GM19099 (cell line): Measurements from ENCODE around the gene HOXA10.

Source experiments
- POLR2A ChIP-seq: IDR thresholded peaks from 3 replicates; pipeline ENCODE4 v1.6.1; 2011; ENCODE audit warnings: low read depth; ENCODE audit not compliant: insufficient read length; ENCODE audit errors: extremely low read depth

The HOXA10 gene

GRCh38 chr7:27208998-27209397, 34.9 kb upstream of the HOXA10 start:
- no peak for TF ChIP-seq POLR2A

- TF ChIP-seq POLR2A, result no peak
Observed at GRCh38 chr7:27207348-27207985, 33.3 kb upstream of the HOXA10 start.

GRCh38 chr7:27205325-27206280, 31.5 kb upstream of the HOXA10 start:
- no peak for TF ChIP-seq POLR2A

- no peak for TF ChIP-seq POLR2A
Observed at GRCh38 chr7:27204851-27205322, 30.8 kb upstream of the HOXA10 start.

- no peak for TF ChIP-seq POLR2A
Observed at GRCh38 chr7:27203964-27204594, 30.0 kb upstream of the HOXA10 start.

GRCh38 chr7:27203365-27203953, 29.3 kb upstream of the HOXA10 start:
- TF ChIP-seq POLR2A, result no peak

- no peak for TF ChIP-seq POLR2A
Observed at GRCh38 chr7:27202862-27203134, 28.7 kb upstream of the HOXA10 start.

GRCh38 chr7:27202018-27202861, 28.1 kb upstream of the HOXA10 start:
- no peak for TF ChIP-seq POLR2A

- TF ChIP-seq POLR2A, result no peak
Observed at GRCh38 chr7:27201580-27202017, 27.5 kb upstream of the HOXA10 start.

- TF ChIP-seq POLR2A, result no peak
Observed at GRCh38 chr7:27200761-27201579, 26.9 kb upstream of the HOXA10 start.

GRCh38 chr7:27199849-27200760, 26.0 kb upstream of the HOXA10 start, which contains the start of gene HOXA13:
Gene HOXA13 (minus strand): TSS chr7:27200091. CDS start chr7:27200077, 14 bp downstream.
- TF ChIP-seq POLR2A, result no peak

GRCh38 chr7:27198871-27199801, 25.0 kb upstream of the HOXA10 start:
- no peak for TF ChIP-seq POLR2A
